Skeletal muscle satellite cell (primary cell): ENCODE data around the gene LINGO1.

Source experiments
- H3K27me3 ChIP-seq: 2 replicates; pipeline ENCODE4 v1.7.0; 2013; ENCODE audit warnings: low read length; ENCODE audit not compliant: control insufficient read depth, insufficient read depth
- H3K36me3 ChIP-seq: 2 replicates; pipeline ENCODE4 v1.7.0; 2013; ENCODE audit warnings: mild to moderate bottlenecking, control low read depth, low read length; ENCODE audit not compliant: insufficient read depth
- H3K4me1 ChIP-seq: 2 replicates; pipeline ENCODE4 v1.7.0; 2013; ENCODE audit warnings: low read length; ENCODE audit not compliant: control insufficient read depth, insufficient read depth
- H3K4me2 ChIP-seq: 2 replicates; pipeline ENCODE4 v1.7.0; 2013; ENCODE audit warnings: mild to moderate bottlenecking, low read length
- H3K4me3 ChIP-seq: 2 replicates; pipeline ENCODE4 v1.7.0; 2013; ENCODE audit warnings: low read length
- H3K9ac ChIP-seq: 2 replicates; pipeline ENCODE4 v1.7.0; 2013; ENCODE audit warnings: mild to moderate bottlenecking, low read depth, low read length, moderate library complexity
- H3K9me3 ChIP-seq: replicated peaks from 2 replicates; pipeline ENCODE4 v1.7.0; 2013; ENCODE audit warnings: mild to moderate bottlenecking, control low read depth, low read length

LINGO1 gene

DNA sequence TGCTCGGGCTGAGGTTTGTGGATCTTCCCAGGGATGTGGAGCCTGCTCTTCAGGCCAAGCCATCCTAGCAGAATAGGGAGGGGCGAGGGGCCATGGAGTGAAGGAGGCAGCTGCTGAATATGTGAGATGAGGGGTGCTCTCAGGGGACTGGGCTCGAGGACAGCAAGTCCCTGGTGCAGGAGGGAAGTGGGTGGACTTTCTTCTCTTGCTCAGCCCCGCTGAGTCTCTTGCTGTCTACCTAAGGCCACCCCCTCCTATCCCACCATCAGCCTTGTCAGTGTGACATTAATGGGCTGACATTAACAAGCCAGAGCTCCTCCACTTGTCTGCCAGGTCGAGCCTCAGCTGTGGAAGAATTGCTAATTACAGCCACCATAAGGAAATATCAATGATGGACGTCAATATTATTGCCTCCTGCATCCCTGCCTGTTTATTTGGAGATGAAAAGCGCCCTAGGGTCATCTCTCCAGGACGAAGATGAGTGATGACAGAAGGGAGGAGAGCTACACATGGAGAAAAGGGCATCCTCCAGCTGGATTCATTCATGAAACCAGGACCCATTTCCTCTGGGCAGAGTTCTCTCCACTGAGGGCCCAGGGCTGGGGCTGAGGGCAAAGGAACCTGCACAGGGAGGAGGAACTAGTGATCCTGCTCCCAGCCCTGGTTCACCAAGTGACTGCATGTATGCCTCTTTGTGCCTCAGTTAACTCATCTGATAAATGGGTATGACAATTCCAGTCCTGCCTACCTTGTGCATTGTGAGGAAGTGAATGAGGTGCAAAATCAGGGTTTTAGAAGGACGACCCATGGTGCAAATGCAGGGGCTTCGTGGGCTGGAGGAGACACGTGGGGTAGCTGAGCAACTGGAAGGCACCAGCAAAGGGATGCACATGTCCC is 34.9 kb upstream of the LINGO1 start:
- no peaks in the 10 kb centered on the region for H3K4me1 ChIP-seq

DNA sequence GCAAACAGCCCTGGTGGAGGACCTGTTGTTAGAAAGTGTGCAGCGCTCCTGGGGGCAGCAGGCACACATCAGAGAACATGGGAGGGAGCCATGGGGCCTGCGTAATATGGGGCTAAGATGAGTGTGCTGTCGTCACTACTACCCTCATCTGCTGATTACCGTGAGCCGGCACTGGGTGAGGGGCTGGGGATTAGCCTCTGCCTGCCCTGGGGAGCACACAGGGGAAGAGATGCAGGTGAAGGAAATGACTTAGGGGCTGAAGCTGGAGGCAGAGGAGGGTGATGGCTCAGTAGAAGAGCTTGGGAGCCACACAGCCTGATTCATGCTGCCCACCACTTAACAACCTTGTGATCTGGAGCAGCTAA is 33.6 kb upstream of the LINGO1 start:
- H3K4me3 ChIP-seq = no peak overlapping the region
- H3K4me2 ChIP-seq = no peak overlapping the region
- no peaks in the 10 kb centered on the region for H3K9me3 ChIP-seq
- H3K9ac ChIP-seq = no peak overlapping the region
- no peaks in the 10 kb centered on the region for H3K36me3 ChIP-seq
- no peaks in the 10 kb centered on the region for H3K4me1 ChIP-seq
- peaks cover 84% of the 10 kb centered on the region for H3K27me3 ChIP-seq

More for the DNA sequence above, 34.9 kb upstream of the LINGO1 start:
- Histone ChIP-seq H3K9me3 (no peaks in the 10 kb centered on the region), H3K9ac (no peak overlapping the region), H3K4me2 (no peak overlapping the region), H3K27me3 (peaks cover 87% of the 10 kb centered on the region), H3K36me3 (no peaks in the 10 kb centered on the region), H3K4me3 (no peak overlapping the region)

DNA sequence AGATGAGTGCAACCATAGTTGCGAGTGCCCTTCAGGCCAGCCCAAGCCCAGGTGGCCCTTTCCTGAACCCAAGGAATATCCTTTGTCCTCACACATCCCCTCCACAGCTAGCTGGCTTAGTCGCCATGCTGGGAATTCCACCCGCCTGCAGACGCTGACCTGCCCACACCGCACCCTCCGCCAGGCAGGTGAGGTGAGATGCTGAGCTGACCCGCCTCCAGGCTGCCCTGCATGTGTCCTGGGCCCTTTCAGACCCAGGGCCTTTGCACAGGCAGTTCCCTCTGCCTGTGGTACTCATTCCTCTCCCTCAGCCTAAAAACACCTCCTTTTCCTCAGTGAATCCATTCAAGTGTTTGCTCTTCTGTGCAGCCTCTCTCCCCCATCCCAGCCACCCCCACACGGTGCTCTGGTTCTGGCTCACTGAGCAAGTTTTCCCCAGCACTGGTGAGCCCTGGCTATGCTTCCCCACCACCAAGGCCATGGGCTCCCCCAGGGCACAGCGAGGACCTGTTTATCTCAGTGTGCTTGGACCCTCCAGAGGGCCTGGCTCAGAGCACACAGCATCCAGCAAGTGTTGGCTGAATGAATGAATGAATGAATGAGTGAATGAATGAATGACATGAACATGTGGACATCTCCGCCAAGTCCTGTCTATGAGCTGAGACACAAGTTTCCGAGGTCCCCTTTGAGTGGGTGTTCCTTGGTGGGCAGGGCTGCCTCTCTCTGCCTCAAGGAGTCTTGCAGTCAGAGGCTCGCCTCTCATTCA is 33.0 kb upstream of the LINGO1 start:
- H3K4me1 ChIP-seq = no peaks in the 10 kb centered on the region

DNA sequence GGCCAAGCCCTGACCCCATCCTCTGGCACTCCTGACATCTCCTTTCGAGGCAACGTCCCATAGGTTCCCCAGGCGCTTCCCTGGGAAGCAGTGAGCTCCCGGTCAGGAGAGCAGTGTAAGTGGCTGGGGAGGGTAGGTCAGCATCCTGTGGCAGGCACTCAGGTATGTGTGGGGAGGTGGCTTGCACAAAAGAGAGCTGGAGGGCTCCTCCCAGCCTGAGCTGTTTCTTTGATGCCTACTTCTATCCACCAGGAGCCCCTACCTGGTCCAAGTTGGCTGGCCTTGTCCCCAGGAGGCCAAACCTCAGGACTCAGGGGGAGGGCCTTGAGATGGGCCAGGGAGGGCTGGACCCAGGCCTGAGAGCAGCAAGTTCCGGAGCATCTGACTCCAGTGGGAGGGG is 31.7 kb upstream of the LINGO1 start:
- Histone ChIP-seq H3K9ac (no peak overlapping the region), H3K27me3 (peaks cover 81% of the 10 kb centered on the region), H3K4me3 (no peak overlapping the region), H3K4me2 (no peak overlapping the region), H3K4me1 (no peaks in the 10 kb centered on the region), H3K9me3 (no peaks in the 10 kb centered on the region), H3K36me3 (no peaks in the 10 kb centered on the region)

More for the DNA sequence above, 33.0 kb upstream of the LINGO1 start:
- H3K36me3 ChIP-seq = no peaks in the 10 kb centered on the region
- no peak overlapping the region for H3K4me3 ChIP-seq
- no peak overlapping the region for H3K4me2 ChIP-seq
- no peak overlapping the region for H3K9ac ChIP-seq
- no peaks in the 10 kb centered on the region for H3K9me3 ChIP-seq
- peaks cover 84% of the 10 kb centered on the region for H3K27me3 ChIP-seq

DNA sequence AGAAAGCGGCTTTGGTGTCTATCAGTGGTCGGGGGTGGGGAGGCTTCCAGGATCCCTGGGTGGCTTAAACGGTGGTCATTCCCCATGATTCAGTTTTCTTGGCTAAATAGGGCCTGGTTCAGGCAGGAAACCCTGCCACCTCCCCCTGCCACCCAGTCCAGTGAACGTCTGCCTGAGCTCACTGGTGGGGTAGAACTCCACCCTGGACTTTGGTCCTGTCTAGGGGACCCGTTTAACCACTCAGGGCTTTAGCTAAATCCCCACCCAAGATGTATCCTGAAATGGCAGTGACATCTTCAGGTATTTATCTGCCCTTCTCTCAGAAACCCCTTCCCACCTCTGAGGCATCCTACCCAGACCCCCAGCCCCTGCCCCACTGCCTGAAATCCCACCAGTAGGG is 30.5 kb upstream of the LINGO1 start:
- no peaks in the 10 kb centered on the region for H3K36me3 ChIP-seq
- no peaks in the 10 kb centered on the region for H3K4me1 ChIP-seq
- no peak overlapping the region for H3K4me3 ChIP-seq
- no peaks in the 10 kb centered on the region for H3K9me3 ChIP-seq
- H3K9ac ChIP-seq = no peak overlapping the region
- H3K27me3 ChIP-seq = peaks cover 82% of the 10 kb centered on the region
- H3K4me2 ChIP-seq = no peak overlapping the region

DNA sequence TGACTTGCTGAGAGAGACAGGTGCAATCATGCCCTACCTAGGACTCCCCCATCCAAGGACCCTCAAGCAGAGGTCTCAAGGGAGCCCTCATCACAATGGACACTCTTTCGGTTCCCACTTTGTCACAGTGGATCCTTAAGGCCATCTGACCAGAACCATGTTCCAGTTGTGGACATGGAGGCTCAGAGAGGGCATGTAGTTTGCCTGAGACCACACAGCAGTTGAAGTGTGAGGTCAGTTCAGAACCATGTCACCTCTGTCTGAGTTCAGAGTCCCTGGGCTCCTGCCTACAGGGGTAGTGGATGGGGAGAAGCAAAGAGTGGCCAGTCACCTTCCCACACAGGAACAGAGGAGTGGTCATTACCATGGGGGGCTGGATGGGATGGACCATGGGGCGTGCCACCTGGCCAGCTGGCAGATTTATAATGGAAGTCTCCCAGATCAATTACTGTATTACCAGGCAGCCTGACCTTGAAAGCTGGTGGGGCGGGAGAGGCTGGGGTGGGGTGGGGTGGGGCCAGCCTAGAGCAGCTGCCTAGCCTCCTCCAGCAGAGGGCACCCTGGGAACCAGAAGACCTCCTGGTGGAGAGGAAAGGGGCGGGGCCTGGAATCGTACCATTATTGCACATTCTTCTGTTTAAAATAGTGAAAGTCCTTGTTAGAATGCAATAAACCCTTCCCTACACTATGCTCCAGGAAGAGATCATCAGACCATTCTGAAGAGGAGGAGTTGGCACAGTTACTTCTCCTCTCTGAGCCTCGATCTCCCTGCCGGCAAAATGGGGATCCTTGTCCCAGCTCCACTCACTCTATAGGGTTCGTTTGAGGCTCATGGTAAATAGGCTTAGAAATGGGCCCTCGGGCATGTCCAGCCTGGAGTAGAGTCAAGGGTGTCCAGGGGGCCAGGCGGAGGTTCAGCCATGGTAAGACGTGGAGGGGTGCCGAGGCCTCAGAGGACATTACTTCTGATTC is 26.9 kb upstream of the LINGO1 start:
- Histone ChIP-seq H3K27me3 (peaks cover 78% of the 10 kb centered on the region), H3K9me3 (no peaks in the 10 kb centered on the region), H3K4me3 (no peak overlapping the region), H3K4me2 (no peak overlapping the region), H3K36me3 (no peaks in the 10 kb centered on the region), H3K4me1 (no peaks in the 10 kb centered on the region), H3K9ac (no peak overlapping the region)

DNA sequence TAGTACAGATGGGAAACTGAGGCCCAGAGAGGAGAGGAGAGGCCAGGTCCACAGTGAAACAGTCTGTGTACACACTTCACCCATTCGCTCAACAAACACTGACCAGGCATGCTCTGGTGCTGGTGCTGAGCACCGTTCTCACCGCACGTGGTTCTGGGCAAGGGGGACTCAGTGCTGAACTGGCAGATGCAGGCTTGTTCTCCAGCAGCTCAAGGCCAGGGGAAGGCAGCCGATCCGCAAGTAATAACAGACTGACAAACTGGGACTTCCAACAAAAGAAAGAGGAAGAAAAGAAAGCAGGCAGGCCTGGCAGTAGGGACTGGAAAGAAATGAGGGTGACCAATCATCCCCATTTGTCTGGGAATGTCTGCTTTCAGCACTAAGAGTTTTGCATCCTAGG is 25.6 kb upstream of the LINGO1 start:
- no peak overlapping the region for H3K9ac ChIP-seq
- H3K4me3 ChIP-seq = no peak overlapping the region
- H3K4me1 ChIP-seq = no peaks in the 10 kb centered on the region
- peaks cover 78% of the 10 kb centered on the region for H3K27me3 ChIP-seq
- no peaks in the 10 kb centered on the region for H3K36me3 ChIP-seq
- no peak overlapping the region for H3K4me2 ChIP-seq
- H3K9me3 ChIP-seq = no peaks in the 10 kb centered on the region

DNA sequence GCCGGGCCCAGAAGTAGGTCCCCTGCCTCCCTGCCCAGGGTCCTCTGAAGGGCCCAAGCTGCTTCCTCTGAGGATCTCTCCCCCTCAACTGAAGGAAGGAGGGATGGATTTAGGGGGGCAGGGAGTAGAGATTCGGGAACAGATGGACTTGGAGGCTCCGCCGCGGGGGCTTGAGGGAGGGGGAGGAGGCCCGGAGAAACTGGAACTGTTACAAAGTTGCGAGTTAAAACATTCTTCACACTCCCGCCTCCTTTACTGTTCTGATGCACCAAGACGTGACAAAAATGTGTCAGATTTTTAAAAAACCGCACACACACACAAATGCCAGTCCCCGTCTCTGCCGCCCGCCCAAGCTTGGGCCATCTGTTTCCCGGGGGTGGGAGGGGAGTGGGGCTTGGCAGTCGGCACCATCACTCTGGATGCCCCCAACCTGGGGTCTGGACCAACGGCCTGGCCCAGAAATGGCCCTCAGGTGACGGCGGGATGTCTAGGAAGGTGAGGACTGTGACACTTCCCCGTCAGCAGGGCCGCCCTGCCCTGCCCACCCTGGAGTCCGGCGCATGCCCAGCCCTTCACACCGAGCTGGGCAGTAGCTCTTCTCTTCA is 25.0 kb upstream of the LINGO1 start:
- Histone ChIP-seq H3K27me3 (peaks cover 78% of the 10 kb centered on the region), H3K9me3 (no peaks in the 10 kb centered on the region), H3K4me3 (no peak overlapping the region), H3K4me1 (no peaks in the 10 kb centered on the region), H3K9ac (no peak overlapping the region), H3K36me3 (no peaks in the 10 kb centered on the region), H3K4me2 (no peak overlapping the region)

DNA sequence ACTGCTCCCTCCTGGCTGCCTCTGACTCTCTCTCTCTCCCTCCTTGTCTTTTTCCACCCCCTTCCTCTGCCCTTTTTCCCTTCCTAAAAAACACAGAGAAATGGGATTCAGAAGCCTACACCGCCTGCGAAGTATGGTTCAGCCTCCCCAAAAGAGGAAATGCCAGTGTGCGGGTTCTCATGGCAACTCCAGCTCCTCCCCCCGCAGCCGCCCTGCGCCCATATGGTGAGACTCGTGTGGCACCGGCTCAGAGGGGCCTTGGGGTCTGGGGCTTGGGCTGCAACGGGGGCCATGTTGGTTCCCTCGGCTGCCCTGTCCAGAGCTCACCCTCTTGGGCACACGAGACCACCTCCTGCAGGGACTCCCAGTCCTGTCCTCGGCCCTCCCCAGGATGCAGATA is 23.6 kb upstream of the LINGO1 start:
- Histone ChIP-seq H3K4me2 (no peak overlapping the region), H3K9ac (no peak overlapping the region), H3K4me1 (no peaks in the 10 kb centered on the region), H3K27me3 (peaks cover 81% of the 10 kb centered on the region), H3K9me3 (no peaks in the 10 kb centered on the region), H3K36me3 (no peaks in the 10 kb centered on the region), H3K4me3 (no peak overlapping the region)

DNA sequence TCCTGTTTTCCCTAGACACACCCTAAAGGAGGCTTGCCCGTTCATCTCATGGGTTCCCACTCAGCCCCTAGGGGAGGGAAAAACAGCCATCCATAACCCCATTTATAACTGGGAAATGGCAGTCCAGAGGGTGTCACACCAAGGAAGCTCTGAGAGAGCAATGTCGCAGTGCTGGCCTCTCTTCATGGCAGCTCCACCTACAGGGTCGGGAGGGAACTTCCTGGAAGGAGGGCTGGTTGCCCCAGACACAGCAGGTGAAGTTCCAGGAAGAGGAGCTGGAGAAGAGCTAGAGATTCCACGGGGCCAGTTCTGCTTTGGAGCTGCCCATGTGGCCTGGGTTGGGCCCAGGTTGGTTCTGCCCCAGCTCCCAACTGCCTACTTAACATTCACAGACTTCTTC is 22.3 kb upstream of the LINGO1 start:
- no peak overlapping the region for H3K4me3 ChIP-seq
- H3K4me1 ChIP-seq = no peaks in the 10 kb centered on the region
- no peaks in the 10 kb centered on the region for H3K9me3 ChIP-seq
- no peak overlapping the region for H3K4me2 ChIP-seq
- H3K27me3 ChIP-seq = peaks cover 78% of the 10 kb centered on the region
- no peak overlapping the region for H3K9ac ChIP-seq
- H3K36me3 ChIP-seq = no peaks in the 10 kb centered on the region
